GM21786 (cell line): ENCODE results near the gene TTC16.
"Not testable (repeated sequence)": the region's sequence is repeated elsewhere in the genome, so short reads cannot be mapped to it uniquely, and the experiment has no call there.

Experiments
- ATAC-seq: cut with Tn5 transposase; IDR thresholded peaks from one replicate; pipeline ENCODE4 v1.9.1; 2021; ENCODE audit not compliant: unreplicated experiment

Gene TTC16

DNA sequence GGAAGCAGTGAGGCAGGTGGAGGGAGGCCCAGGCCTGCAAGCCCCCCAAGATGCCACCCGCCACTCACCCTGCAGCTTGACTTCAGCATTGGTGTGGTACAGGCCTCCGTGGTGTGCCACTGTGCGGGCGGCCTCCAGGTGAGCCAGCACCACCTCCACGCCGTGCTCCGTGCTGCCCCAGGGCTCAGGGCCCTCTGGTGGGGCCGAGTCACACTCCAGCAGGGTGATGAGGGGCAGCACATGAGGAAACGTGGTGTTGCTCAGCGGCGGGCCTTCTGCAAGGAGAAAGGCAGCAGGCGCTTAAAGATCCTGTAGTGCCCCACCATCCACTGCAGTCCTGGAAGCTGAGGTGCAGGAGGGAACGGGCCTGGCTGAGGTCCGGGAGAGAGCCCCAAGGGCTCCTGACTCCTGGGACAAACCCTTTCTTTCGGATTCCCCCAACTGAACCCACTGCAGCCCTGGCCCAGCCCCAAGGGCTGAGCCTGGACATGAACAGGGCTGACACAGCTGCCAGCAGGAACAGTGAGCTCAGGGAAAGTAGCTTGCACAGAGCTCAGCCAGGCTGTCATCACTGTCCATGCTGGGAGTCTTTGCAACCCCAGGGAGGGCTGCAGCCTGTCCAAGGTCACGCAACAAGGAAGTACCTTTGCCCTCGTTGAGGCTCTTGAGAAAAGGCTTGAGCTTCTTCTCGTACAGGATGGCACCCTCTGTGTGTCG, 23.9 kb downstream of the TTC16 start:
- no peak for ATAC-seq

DNA sequence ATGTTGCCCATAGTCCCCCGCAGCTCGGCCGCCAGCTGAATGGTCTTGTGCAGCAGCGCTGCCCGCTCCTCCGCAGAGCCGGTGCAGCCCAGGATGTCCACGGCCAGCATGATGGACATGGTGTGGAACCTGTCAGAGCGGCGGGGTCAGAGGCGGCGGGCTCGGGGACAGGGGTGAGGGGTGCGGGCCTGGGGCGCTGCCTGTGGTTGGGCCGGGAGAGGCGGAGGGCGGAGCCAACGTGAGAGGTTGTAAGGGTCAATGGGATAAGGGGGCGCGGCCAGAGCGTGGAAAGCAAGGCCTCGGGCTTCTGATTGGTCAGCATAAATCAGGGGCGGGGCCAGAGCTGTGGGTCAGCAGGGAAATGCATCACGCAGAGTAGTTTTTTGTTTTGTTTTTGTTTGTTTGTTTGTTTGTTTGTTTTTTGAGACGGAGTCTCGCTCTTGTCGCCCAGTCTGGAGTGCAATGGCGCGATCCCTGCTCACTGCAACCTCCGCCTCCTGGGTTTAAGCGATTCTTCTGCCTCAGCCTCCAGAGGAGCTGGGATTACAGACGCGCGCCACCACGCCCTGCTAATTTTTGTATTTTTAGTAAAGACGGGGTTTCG, 26.1 kb downstream of the TTC16 start:
- ATAC-seq = no peak

DNA sequence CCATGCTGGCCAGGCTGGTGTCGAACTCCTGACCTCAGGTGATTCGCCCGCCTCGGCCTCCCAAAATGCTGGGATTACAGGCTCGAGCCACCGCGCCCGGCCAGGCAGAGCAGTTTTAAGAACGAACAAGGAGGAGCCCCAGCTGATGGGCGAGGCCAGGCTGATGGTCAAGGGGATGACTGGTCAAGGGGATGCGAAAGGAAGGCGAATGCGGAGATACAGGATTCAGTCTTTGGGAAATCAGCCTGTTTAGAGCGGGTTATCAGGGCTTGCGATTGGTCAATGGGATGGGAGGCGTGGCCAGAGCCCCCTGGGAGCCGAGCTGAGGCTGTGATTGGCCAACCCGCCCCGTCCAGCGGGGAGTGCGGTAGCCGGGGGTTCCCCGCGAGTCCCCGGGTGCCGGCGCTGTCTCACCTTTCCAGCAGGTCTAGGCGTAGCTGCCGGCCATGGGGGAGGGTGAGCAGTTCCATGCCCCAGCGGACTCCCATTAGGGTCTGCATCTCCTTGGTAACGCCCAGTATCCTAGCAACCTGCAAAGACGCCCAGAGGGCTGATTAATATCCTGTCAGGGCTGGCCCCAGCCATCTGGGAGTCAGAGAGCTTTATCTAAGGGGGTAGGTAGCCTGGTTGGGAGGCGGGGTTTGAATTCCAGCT, 26.7 kb downstream of the TTC16 start:
- ATAC-seq = no peak

DNA sequence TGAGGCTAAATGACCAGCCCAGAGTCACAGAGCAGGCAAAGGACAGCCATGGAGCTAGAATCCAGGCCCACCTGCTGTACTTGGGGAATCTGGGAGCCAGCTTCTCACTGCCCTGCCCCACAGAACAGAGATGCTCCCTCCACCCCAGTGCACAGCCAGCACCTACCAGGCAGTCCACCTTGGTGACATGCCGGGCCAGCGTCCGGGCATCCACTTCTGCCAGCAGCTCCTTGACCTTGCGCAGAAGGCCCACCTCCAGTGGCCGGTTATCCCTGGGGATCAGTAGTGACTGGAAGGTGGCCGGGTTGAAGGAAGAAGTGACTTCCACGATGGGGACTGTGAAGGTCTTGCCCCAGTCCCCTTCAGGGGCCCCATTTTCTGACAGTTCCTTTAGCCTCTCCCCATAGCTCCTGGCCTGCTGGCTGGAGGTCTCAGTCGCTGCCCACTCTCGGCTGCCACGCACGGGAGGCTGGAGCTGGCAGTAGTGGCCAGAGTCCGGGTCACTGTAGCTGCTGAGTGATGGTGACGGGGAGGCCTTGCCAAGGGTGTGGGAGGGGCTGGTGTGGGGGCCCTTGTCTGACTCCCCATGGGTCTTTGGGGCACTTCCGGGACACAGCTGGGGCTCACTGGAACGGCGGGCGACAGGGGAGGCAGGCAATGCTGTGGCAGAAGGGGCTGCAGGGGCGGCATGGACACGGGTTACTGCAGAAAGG, 28.7 kb downstream of the TTC16 start:
- no peak for ATAC-seq

DNA sequence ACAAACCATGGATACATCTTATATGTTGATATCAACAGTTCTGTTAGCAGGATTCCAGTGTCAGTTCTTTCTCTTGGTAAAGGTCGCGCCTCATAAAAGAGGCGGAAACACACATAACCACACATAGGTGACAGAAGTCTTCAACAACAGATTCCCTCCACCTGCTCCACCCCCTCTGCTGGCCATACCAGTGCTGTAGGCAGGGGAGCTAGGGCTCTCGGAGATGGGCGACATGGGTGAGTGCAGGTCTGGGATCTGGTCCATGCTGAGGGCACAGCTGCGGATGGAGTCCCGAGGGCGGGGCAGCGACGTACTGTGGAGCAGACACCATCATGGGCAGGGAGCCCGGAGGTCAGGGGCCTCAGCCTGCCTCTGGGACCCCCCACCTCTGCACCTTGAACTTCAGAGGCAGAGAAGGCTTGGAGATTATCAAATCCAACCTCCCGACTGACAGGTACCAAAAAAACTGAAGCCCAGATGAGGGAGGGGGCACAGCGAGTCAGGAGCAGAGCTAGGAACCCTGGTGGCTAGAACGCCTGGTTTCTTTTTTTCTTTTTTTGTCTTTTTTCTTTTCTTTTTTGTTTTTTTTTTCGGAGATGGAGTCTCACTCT, 31.2 kb downstream of the TTC16 start:
- no peak for ATAC-seq

DNA sequence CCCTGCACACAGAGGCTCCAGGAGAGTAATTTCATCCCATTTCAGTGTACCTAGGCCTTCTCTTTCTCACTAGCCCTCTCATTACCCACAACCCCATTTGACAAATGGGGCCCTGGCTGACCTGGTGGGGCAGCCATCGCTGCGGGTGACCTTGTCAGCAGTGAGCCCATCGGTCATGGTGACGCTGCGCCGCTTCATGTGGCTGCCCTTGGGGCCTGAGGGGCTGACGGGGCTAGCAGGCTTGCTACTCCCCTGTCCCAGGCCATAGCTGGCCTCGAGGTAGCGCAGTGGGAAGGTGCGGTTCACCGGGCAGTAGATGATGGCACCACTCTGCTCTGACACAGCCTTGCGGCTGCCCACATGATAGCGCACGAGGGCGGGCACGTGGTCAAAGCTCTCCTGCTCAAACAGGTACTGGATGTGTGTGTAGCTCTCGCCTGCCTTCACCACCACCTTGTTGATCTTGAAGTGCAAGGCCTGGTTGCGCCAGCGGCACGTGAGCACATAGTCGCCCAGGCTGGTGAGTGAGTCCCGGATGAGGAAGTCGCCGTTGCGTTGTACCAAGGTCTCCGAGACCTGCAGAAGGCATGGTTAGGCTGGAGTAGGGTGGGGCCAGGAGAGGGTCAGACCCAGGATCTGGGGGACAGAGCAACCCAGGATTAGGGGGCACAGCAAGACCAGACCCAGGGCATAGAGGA, 33.4 kb downstream of the TTC16 start:
- ATAC-seq = no peak

DNA sequence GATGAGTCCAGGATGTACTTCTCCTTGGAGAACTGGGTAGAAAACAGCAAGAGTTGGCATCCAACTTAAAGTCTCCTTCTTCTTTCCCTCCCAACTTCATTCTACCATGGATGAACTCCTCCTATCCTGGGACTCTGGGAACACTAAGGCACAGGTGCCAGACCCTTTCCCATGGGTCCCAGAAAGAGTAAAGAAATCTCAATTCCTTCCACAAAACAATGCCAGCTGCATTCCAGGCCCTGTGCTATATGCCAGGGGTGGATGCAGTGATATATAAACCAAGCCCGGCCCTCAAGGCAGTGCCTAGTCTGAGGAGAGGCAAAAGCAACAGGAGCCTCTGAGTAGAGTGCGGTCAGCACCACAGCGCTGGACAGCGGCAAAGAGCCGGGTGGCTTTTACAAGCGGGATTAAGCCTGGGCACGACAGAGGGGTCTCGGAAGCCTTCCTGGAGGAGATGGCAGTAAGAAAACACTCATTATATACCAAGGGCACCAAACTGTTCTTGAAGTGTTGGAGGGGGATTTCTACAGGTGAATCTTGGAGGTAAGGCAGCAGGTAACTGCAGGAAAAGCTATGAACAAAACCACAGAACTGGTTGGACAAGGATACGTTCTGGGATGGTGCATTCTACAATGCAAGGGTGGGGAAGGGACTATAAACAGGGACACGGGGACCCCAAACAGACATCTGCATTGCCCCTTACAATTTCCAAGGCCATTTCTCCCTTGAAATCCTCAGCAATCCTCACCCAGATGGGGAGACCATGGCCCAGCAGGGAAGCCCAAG, 35.6 kb downstream of the TTC16 start:
- ATAC-seq = no peak

DNA sequence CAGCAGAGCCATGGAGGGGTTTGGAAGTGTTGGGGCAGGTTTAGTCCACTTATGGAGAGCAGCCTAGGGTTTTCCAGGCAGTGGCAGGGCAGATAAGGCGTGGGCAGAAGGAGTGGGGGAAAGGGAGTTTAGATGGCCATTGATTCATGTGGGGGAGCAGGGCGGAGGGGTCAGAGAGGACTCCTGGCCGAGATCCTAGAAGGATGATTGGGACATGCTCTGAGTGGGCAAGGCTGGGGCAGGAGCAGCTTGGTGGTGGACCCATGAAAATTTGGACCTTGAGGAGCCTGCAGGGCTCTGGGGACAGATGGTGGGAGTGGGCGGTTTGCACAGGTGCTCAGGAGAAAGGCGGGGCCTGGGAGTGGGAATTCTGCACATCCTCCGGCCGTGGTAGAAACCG, 37.3 kb downstream of the TTC16 start:
- no peak for ATAC-seq

DNA sequence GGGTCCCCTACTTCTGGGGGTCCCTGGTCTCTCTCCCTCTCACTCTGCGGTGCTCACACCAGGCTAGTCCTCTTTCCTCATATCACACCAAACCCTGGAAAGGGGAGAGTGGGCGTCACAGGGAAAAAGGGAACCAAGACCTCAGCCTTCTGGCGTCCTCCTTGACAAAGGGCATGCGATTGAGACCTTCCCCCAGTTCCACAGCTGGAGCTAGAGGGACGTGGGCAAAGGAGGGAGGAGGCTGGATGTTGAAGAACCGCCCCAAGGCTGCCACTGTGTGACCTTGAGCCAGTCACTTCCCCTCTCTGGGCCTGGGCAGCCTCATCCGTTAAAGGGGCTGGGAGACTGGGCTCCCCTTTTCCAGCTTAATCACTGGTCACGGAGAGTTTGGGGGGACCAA, 37.7 kb downstream of the TTC16 start:
- no peak for ATAC-seq

DNA sequence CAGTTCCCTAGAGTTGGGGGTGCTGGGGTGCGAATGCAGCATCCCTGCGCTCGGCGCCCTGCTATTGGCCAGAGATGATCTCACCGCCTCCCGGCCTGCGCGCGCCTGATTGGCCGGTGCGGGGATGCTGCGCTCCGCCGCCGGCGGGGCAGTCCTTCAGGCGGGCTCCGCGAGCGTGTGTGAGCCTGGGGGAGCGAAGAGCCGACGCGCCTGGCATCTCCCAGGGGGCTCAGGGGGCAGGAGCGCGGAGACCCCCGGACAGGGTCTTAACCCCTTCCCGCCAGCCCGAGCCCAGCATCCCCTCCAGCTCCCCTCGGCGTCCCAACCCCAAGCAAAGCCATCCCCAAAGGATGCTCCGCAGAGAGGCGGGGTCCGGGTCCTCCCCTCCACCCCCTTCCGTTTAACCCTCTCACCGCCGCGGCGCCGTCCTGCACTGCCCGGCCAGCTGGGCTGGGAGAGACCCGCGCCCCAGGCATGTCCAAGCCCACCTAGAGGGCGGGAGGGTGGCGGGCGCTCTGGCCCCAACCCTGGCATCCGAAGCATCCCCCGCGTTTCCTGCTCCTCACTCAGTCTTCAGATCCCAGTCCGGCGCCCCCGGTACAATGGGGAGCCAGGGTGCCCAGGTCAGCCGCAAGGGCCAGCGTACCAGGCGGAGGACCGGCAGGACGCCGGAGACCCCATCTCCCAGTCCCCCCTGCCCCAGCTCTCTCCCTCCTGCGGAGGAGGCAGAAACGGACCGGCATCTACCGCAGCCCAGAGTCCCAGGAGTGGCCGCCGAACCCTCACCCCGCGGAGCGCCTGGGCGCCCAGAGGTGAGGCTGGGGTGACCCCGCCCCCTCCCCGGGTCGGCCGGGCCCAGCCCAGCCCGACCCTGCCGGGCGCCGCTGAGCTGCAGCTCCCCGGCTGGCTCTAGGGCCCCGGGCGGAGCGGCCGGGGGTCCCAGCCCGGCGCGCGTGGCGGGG, 38.5 kb downstream of the TTC16 start:
- no peak for ATAC-seq

DNA sequence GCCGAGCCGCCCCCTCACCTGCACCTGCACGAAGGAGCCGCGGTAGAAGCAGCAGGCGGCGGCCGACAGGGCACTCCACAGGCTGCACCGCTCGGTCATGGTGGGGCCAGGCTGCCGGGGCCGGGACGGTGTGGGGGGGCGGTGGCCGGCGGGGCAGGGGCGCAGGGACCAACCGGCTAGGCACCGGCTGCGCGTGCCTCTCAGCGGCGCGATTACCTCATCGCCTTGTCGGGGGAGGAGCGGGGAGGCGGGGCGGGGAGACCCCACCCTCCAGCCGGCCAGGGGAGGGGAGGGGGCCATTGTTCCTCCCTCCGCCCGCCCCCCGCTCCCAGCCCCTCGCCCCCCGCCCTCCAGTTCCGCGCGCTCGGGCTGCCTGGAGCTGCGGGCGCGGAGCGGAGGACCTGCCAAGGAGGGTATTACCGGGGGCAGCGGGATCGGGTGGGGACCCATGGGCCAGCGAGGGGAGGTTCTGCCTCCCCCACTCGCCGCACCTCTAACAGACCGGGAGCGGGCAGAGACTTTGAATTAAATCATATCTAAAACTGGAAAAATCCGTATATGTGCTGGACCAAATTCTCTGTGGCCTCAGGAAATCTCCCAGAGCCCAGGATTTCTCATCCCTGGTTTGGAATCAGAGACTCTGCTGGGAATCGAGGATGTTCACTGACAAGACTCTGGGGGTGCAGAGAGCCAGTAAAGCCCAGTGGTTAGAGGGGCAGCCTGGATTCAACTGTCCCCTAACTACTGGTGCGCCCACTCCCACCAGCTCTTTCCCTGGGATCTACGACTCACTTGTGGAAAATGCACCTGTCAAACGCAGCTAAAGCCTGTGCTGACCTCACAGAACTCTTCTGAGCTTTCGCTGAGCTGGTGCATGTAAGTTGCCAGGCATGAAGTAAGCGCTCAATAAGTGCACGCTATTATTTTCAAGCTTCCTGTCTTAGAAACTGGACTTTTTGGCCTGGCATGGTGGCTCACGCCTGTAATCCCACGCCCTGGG, 39.5 kb downstream of the TTC16 start:
- ATAC-seq = no peak

DNA sequence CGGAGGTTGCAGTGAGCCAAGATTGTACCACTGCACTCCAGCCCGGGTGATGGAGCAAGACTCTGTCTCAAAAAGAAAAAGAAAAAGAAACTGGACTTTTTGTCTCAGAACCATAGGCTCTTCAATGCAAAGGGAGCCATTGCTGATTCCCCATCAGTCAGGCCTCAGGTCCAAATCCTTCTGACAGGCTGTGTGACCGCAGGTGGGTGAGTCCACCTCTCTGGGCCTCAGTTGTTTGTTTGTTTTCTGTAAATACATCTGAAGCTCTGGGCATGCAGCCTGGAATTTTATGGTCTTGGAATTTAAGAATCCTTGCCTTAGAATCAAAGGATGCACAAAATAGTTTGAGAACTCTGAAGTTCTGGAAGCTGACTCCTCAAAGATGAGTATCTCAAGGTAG, 40.4 kb downstream of the TTC16 start:
- ATAC-seq = no peak

DNA sequence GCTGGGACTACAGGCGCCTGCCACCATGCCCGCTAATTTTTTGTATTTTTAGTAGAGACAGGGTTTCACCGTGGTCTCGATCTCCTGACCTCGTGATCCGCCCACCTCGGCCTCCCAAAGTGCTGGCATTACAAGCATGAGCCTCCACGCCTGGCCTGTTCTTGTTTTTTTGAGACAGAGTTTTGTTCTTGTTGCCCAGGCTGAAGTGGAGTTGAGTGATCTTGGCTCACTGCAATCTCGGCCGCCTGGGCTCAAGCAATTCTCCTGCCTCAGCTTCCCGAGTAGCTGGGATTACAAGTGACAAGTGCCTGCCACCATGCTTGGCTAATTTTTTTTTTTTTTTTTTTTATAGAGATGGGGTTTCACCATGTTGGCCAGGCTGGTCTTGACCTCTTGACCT, 40.9 kb downstream of the TTC16 start:
- not testable (repeated sequence) for ATAC-seq

DNA sequence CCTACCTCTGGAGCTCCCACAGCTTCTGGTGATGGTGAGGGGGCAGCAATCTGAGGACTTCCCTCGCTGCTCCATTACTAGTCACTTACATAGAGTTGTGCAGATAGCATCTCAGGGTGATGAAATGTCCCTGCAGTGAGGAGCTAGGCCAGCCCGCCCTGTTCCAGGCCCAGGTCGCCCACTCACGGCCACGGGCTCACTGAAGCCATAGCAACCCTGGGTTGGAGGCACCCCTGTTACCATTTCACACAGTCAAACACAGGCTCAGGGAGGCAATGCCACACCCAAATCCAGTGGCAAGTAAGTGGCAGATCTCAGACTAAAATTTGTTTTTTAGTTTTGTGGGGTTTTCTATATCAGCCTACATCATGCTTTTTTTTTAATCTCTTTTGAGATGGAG, 43.0 kb downstream of the TTC16 start:
- ATAC-seq = no peak

DNA sequence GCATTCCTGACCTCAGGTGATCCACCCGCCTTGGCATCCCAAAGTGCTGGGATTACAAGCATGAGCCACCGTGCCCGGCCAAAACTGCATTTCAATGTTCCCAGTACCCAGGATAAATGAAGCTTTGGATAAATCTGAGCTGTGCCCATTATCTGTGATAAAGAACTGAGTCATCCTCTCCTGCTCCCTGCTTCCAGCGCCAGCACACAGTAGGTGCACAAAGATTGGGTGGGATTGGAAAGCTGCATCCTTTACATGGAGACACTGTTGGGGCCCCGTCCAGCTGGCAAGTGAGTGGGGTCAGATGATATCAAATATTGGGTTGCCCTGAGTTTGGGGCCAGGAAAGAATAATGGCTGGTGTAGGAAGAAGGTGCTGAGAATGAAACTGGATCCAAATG, 45.2 kb downstream of the TTC16 start:
- no peak for ATAC-seq

DNA sequence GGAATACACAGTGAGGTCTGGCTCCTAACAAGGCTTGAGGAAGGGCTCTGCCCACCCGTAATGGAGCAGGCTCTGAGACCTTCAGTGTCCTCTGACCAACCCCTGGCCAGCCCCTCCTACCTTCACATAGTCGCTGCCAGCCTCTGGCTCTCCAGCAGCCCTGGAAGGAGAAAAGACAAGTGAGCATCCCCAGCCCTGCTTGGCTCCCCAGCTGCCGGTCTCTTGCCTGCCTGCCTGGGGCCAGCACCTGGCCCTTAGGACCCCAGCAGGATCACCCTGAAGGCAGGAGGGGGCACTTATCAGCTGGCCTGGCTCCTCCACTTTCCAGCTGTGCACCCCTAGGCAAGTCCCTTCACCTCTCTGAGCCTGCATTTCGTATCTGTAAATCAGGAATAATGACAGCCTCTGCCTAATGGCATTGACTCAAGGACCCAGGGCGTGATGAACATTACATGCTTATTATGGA, 45.6 kb downstream of the TTC16 start:
- ATAC-seq = no peak

DNA sequence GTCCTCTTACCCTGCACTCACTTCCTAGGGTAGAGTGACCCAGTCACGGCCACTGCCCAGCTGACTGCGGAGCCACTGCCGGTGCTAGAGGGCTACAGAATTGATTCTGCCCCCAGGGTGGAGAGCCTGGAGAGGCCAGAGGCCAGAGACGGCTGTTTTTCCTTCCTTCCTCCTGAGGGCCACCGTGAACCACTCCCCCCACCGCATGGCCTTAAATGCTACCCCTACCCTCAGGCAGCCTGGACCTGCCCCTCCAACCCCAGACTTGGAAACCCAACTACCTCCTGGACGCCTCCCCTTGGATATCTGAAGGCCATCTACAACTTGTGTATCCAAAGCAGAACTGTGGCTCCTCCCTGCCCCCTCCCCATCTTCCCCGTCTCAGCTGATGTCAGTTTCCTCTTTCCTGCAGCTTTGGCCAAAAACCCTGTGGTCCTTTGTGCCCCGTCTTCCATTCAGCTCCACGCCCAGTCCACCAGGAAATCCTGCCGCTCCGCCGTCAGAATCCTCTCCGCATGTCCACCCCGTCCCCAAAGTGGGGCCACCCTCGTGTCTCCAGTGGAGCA, 46.3 kb downstream of the TTC16 start:
- ATAC-seq = no peak
